ENCODE data around the gene KIF6. TPM values are rescaled to one million over a fixed set of nuclear protein-coding genes. Genes with fewer than 3 reads are reported as not detected.

KIF6 gene
- total RNA-seq, 1 experiment from 2014 or later, result not detected

- ChIA-PET POLR2A (no interaction called here), CTCF (no interaction called here), RAD21 (ENCODE audit: low non-redundant PET in 1 of 2, low total read pairs in 2 of 2, uncharacterized antibody in 2 of 2, unreplicated experiment in 2 of 2) (no interaction called here)
- no peak for TF ChIP-seq ZFX (IDR thresholded peaks at IDR 0.05)
- TF ChIP-seq CTCF (IDR thresholded peaks at IDR 0.05 in 2 of 3, conservative IDR thresholded peaks at IDR 0.05 in 1 of 3; ENCODE audit: borderline replicate concordance in 1 of 3, insufficient read depth in 1 of 3, low read depth in 2 of 3, low read length in 2 of 3), result no peak
- TF ChIP-seq ZBTB33 (IDR thresholded peaks at IDR 0.05; ENCODE audit: extremely low read depth, insufficient replicate concordance, low read length), result no peak
- no peak for TF ChIP-seq EZH2phosphoT487 (IDR thresholded peaks at IDR 0.05; ENCODE audit: borderline replicate concordance)
- no peak for TF ChIP-seq POLR2A (IDR thresholded peaks at IDR 0.05; ENCODE audit: borderline replicate concordance, extremely low read depth, insufficient read depth, insufficient read length)
- no peak for TF ChIP-seq SIN3A (IDR thresholded peaks at IDR 0.05; ENCODE audit: low read depth)
- TF ChIP-seq EGR1 (IDR thresholded peaks at IDR 0.05; ENCODE audit: low read depth), result no peak
- no peak for TF ChIP-seq TCF7L2 (IDR thresholded peaks at IDR 0.05; ENCODE audit: borderline replicate concordance, extremely low read depth, insufficient read depth, insufficient read length)
- no peak for TF ChIP-seq EZH2 (IDR thresholded peaks at IDR 0.05)
- no peak for TF ChIP-seq RAD21 (IDR thresholded peaks at IDR 0.05; ENCODE audit: low read depth)
- TF ChIP-seq CBX3 (IDR thresholded peaks at IDR 0.05; ENCODE audit: low read depth), result no peak
- TF ChIP-seq POLR2AphosphoS5 (IDR thresholded peaks at IDR 0.05; ENCODE audit: low read depth, low read length), result no peak
- no peak for TF ChIP-seq YY1 (IDR thresholded peaks at IDR 0.05; ENCODE audit: extremely low read depth, insufficient replicate concordance, low read depth, low read length)
- TF ChIP-seq ZNF274 (IDR thresholded peaks at IDR 0.05; ENCODE audit: low read depth, low read length), result no peak
- TF ChIP-seq SRF (IDR thresholded peaks at IDR 0.05; ENCODE audit: low read depth), result no peak
- no peak for TF ChIP-seq ATF3 (IDR thresholded peaks at IDR 0.05)
- no peak for TF ChIP-seq MAX (IDR thresholded peaks at IDR 0.05)
- TF ChIP-seq SP1 (IDR thresholded peaks at IDR 0.05; ENCODE audit: low read depth), result no peak
- TF ChIP-seq FOSL1 (IDR thresholded peaks at IDR 0.05; ENCODE audit: low read depth), result no peak
- no peak for TF ChIP-seq REST (IDR thresholded peaks at IDR 0.05; ENCODE audit: low read depth)
- H3K9me2 ChIP-seq (ENCODE audit: insufficient read depth), result no peaks in the 10 kb centered on the region
- H3K4me2 ChIP-seq (ENCODE audit: low read length), result no peak overlapping the region
- H3K9me3 ChIP-seq (ENCODE audit: control insufficient read depth in 1 of 2, insufficient read depth in 1 of 2, low read depth in 1 of 2, low read length in 2 of 2), result no peaks in the 10 kb centered on the region
- H3K27ac ChIP-seq (ENCODE audit: low read depth, low read length), result no peak overlapping the region
- no peaks in the 10 kb centered on the region for H4K20me1 ChIP-seq (ENCODE audit: insufficient read depth)
- no peak overlapping the region for H2AFZ ChIP-seq (ENCODE audit: low read depth, low read length, poor library complexity, severe bottlenecking)
- no TSS peak for BruUV-seq (replicated peaks)
- intact Hi-C loops (cut with micrococcal nuclease), result no loop called here
- no peaks in the 10 kb centered on the region for H3K27me3 ChIP-seq (ENCODE audit: insufficient read depth, low read length)
- H3K4me1 ChIP-seq (ENCODE audit: control insufficient read depth in 1 of 2, insufficient read depth in 2 of 2, low read length in 2 of 2), result peaks cover 2 to 12% of the 10 kb centered on the region in 2 experiments; a peak in 2 of 4 replicates
- ATAC-seq (no peak), DNase-seq (ENCODE audit: low read depth, low spot score) (no peak)
- no peaks in the 10 kb centered on the region for H3K36me3 ChIP-seq (ENCODE audit: control insufficient read depth in 1 of 2, insufficient read depth in 2 of 2, low read length in 2 of 2)
- H3K4me3 ChIP-seq (replicated peaks in 1 of 2; ENCODE audit: low read depth in 1 of 2, low read length in 2 of 2), result no peak overlapping the region
- H3K79me2 ChIP-seq (ENCODE audit: insufficient read depth, low read length), result no peaks in the 10 kb centered on the region
- H3K9ac ChIP-seq (ENCODE audit: low read length), result no peak overlapping the region
These were observed 294.8 kb downstream of the KIF6 start for GRCh38 chr6:39430446-39430845.
